Astrocyte (in vitro differentiated cells and primary cell): Measurements from ENCODE around the gene ZNF410.

ENCODE experiments used
- CTCF ChIP-seq: IDR thresholded peaks from 2 replicates; pipeline ENCODE4 v1.5.1; 2011; ENCODE audit warnings: low read depth, mild to moderate bottlenecking, inconsistent platforms, low read length, moderate library complexity; ENCODE audit not compliant: insufficient read depth
- EZH2 ChIP-seq: IDR thresholded peaks from 2 replicates; pipeline ENCODE4 v1.6.1; 2012; ENCODE audit warnings: mild to moderate bottlenecking, low read length, inconsistent platforms; ENCODE audit not compliant: insufficient read depth

GRCh38 chr14:73859145-73859544, 27.5 kb upstream of the ZNF410 start:
- TF ChIP-seq CTCF (no peak), EZH2 (no peak)
